Measurements from ENCODE around the gene STEEP1. TPM values are rescaled to one million over a fixed set of nuclear protein-coding genes. Genes with fewer than 3 reads are reported as not detected.

Gene STEEP1
- total RNA-seq, 1 donor from 2014 or later: 22.1 TPM

DNA sequence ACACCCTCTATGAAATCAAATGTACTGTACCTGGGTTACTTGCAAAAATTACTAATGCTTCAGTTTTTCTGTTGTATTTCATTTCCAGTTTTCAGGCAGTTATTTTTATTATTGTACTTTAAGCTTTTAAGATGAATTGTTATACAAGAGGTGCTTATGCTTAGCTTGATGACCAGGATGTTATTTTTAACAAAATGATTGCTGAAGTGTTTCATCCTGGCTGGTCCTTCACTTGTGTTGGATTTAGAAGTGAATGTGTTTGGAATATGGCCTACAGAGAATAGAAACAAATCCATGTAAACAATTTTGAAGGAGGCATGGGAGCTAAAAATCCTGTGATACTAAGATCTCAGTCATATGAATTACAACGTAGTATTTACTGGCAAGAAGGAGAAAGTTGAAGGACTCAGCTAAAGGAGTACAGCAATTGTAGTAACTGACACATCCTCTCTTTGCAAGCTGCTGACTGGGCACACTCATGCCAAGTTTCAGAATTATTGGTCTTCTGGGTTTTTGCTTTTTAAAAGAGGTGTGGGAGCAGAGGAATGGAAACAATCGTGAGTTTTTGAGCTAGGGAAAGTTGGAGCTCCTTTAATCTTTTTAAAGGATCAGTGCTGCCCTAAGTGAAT lies 18.3 kb upstream of the STEEP1 start:
- H4K20me1 ChIP-seq (ENCODE audit: insufficient read depth, low read length): no peaks in the 10 kb centered on the region

GRCh38 chrX:119579414-119579813 lies 14.2 kb upstream of the STEEP1 start:
- Mint-ChIP-seq H3K27me3 (ENCODE audit: low read depth, unreplicated experiment) (no peaks in the 10 kb centered on the region), H3K36me3 (ENCODE audit: low read depth, unreplicated experiment) (no peaks in the 10 kb centered on the region), H3K4me1 (ENCODE audit: low read depth, unreplicated experiment) (peaks cover 7% of the 10 kb centered on the region), H3K27ac (ENCODE audit: unreplicated experiment) (no peak overlapping the region), H3K9me3 (ENCODE audit: unreplicated experiment) (no peaks in the 10 kb centered on the region), H3K4me3 (ENCODE audit: unreplicated experiment) (no peak overlapping the region)
- H3K27me3 ChIP-seq (ENCODE audit: insufficient read depth, low read length): no peaks in the 10 kb centered on the region
- H3K4me3 ChIP-seq (ENCODE audit: insufficient read depth, low read depth, low read length): no peak overlapping the region
- H3K9ac ChIP-seq (ENCODE audit: low read length): no peak overlapping the region
- no peak for DNase-seq (ENCODE audit: low read depth)
- no peak overlapping the region for H3K27ac ChIP-seq (ENCODE audit: low read depth, low read length)
- peaks cover 14% of the 10 kb centered on the region for H4K20me1 ChIP-seq (ENCODE audit: insufficient read depth, low read length)
- TF ChIP-seq EZH2 (IDR thresholded peaks at IDR 0.05; ENCODE audit: insufficient read depth, low read length) (no peak), CTCF (IDR thresholded peaks at IDR 0.05; ENCODE audit: insufficient read depth, low read depth, low read length) (no peak)
- FAIRE-seq: peak; percentile 43
- peaks cover 24% of the 10 kb centered on the region for H3K79me2 ChIP-seq (ENCODE audit: insufficient read depth, low read length)
- H2AFZ ChIP-seq (ENCODE audit: low read depth, low read length): no peak overlapping the region
- no peaks in the 10 kb centered on the region for H3K4me1 ChIP-seq (ENCODE audit: insufficient read depth, low read length)
- no peak overlapping the region for H3K4me2 ChIP-seq (ENCODE audit: low read length)
- H3K36me3 ChIP-seq (ENCODE audit: insufficient read depth, low read length): peaks cover 3% of the 10 kb centered on the region
- H3K9me3 ChIP-seq (ENCODE audit: insufficient read depth, low read depth, low read length): no peaks in the 10 kb centered on the region

More for the DNA sequence above, 18.3 kb upstream of the STEEP1 start:
- Histone ChIP-seq H3K9ac (ENCODE audit: low read length) (no peak overlapping the region), H2AFZ (ENCODE audit: low read depth, low read length) (no peak overlapping the region), H3K79me2 (ENCODE audit: insufficient read depth, low read length) (peaks cover 4% of the 10 kb centered on the region), H3K9me3 (ENCODE audit: insufficient read depth, low read depth, low read length) (no peaks in the 10 kb centered on the region), H3K27ac (ENCODE audit: low read depth, low read length) (no peak overlapping the region), H3K4me3 (ENCODE audit: insufficient read depth, low read depth, low read length) (no peak overlapping the region), H3K27me3 (ENCODE audit: insufficient read depth, low read length) (no peaks in the 10 kb centered on the region), H3K4me2 (ENCODE audit: low read length) (no peak overlapping the region), H3K4me1 (ENCODE audit: insufficient read depth, low read length) (no peaks in the 10 kb centered on the region), H3K36me3 (ENCODE audit: insufficient read depth, low read length) (no peaks in the 10 kb centered on the region)
- Mint-ChIP-seq H3K27me3 (ENCODE audit: low read depth, unreplicated experiment) (no peaks in the 10 kb centered on the region), H3K36me3 (ENCODE audit: low read depth, unreplicated experiment) (no peaks in the 10 kb centered on the region), H3K4me3 (ENCODE audit: unreplicated experiment) (no peak overlapping the region), H3K4me1 (ENCODE audit: low read depth, unreplicated experiment) (peaks cover 1% of the 10 kb centered on the region), H3K9me3 (ENCODE audit: unreplicated experiment) (no peaks in the 10 kb centered on the region), H3K27ac (ENCODE audit: unreplicated experiment) (no peak overlapping the region)
- DNase-seq (ENCODE audit: low read depth) (no peak), FAIRE-seq (peak; percentile 82)
- TF ChIP-seq EZH2 (IDR thresholded peaks at IDR 0.05; ENCODE audit: insufficient read depth, low read length) (no peak), CTCF (IDR thresholded peaks at IDR 0.05; ENCODE audit: insufficient read depth, low read depth, low read length) (no peak)

All from astrocyte (in vitro differentiated cells and primary cell).